ENCODE results near the gene HSD3B1. TPM values are rescaled to one million over a fixed set of nuclear protein-coding genes. Genes with fewer than 3 reads are reported as not detected.

The HSD3B1 gene
- total and polyA plus RNA-seq, 9 of the 15 experiments (the other 6 are each of a cell fraction or from before 2014, with no cell fraction given), result not detected

DNA sequence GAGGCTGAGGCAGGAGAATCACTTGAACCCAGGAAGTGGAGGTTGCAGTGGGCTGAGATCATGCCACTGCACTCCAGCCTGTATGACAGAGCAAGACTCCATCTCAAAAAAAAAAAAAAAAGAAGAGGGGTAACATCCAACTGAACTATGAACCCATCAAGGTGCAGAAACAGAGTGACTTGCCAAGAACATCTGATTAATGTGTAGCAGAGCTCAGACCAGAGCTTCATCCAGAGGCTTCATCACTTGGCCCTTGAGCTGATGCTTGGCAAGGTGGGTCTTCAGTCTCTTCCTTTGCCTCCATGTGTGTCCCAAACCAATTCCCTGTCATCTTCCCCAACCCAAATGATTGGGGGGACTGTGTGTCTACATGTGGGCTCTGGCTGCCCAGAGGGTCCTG, 32.6 kb downstream of the HSD3B1 start:
- Histone ChIP-seq H3K4me3 (no peak overlapping the region), H3K27ac (ENCODE audit: extremely low read depth, low read depth, low read length) (no peak overlapping the region), H2AFZ (ENCODE audit: low read depth, low read length) (no peak overlapping the region), H3K36me3 (ENCODE audit: control insufficient read depth, insufficient read depth, low read length) (no peaks in the 10 kb centered on the region), H3K9me3 (replicated peaks; ENCODE audit: control insufficient read depth, insufficient read depth, low read depth, low read length) (no peaks in the 10 kb centered on the region), H3K9ac (ENCODE audit: insufficient read depth in 1 of 2, low read depth in 2 of 2, low read length in 2 of 2) (no peak overlapping the region), H3K79me2 (ENCODE audit: control insufficient read depth, insufficient read depth, low read length) (no peaks in the 10 kb centered on the region), H3K27me3 (ENCODE audit: control insufficient read depth in 2 of 2, insufficient read depth in 2 of 2, low read length in 2 of 2) (0 out of 5 replicates have a peak, but pooled peaks cover 0 to under 1% of the 10 kb centered on the region in 2 experiments), H4K20me1 (replicated peaks; ENCODE audit: control insufficient read depth, insufficient read depth, low read length) (no peaks in the 10 kb centered on the region), H3K4me2 (ENCODE audit: insufficient read depth, low read length) (no peak overlapping the region), H3K9me1 (ENCODE audit: control insufficient read depth, insufficient read depth, low read length) (no peaks in the 10 kb centered on the region), H3K4me1 (replicated peaks in 1 of 2; ENCODE audit: control insufficient read depth in 2 of 2, insufficient read depth in 2 of 2, low read length in 2 of 2) (no peaks in the 10 kb centered on the region)
- ChIA-PET CTCF (ENCODE audit: low intra/inter-chr PET ratio) (no interaction called here), POLR2A (no interaction called here)
- intact Hi-C loops (cut with micrococcal nuclease) (loop anchor here (5.0 kb wide), 1 partner anchor 62 kb away; no protein-coding TSS in a partner anchor), in situ Hi-C loops (cut with MboI) (no loop called here)
- FAIRE-seq (no peak), ATAC-seq (no peak), DNase-seq (ENCODE audit: extremely low read depth in 1 of 4, low spot score in 3 of 4) (no peak)
- TF ChIP-seq ZBTB7A (IDR thresholded peaks at IDR 0.05; ENCODE audit: borderline replicate concordance, control insufficient read depth, low read depth, low read length), result no peak
- TF ChIP-seq HCFC1 (IDR thresholded peaks at IDR 0.05; ENCODE audit: low read depth, low read length), result no peak
- TF ChIP-seq MEF2D (tag; conservative IDR thresholded peaks at IDR 0.05; ENCODE audit: low read depth), result no peak
- BruUV-seq (replicated peaks), result no TSS peak

GRCh38 chr1:119541389-119541788, 34.4 kb downstream of the HSD3B1 start:
- FAIRE-seq, result no peak
- ChIA-PET CTCF (ENCODE audit: low intra/inter-chr PET ratio) (no interaction called here), POLR2A (no interaction called here)
- H3K9me3 ChIP-seq (replicated peaks; ENCODE audit: control insufficient read depth, insufficient read depth, low read depth, low read length), result no peaks in the 10 kb centered on the region
- no peak for ATAC-seq
- no peaks in the 10 kb centered on the region for H3K9me1 ChIP-seq (ENCODE audit: control insufficient read depth, insufficient read depth, low read length)
- in situ Hi-C loops (cut with MboI), result no loop called here
- H3K4me1 ChIP-seq (replicated peaks in 1 of 2; ENCODE audit: control insufficient read depth in 2 of 2, insufficient read depth in 2 of 2, low read length in 2 of 2), result no peaks in the 10 kb centered on the region
- no peaks in the 10 kb centered on the region for H3K79me2 ChIP-seq (ENCODE audit: control insufficient read depth, insufficient read depth, low read length)
- no peak overlapping the region for H2AFZ ChIP-seq (ENCODE audit: low read depth, low read length)
- intact Hi-C loops (cut with micrococcal nuclease), result loop anchor here (5.0 kb wide), 1 partner anchor 64 kb away; no protein-coding TSS in a partner anchor
- WGBS (ENCODE audit: insufficient coverage, low coverage, missing lambda C conversion rate), result 0% methylated on average over 3 of the region's 3 CpGs
- H4K20me1 ChIP-seq (replicated peaks; ENCODE audit: control insufficient read depth, insufficient read depth, low read length), result no peaks in the 10 kb centered on the region
- BruUV-seq (replicated peaks), result no TSS peak
- H3K4me2 ChIP-seq (ENCODE audit: insufficient read depth, low read length), result no peak overlapping the region
- H3K27me3 ChIP-seq (ENCODE audit: control insufficient read depth in 2 of 2, insufficient read depth in 2 of 2, low read length in 2 of 2), result no peaks in the 10 kb centered on the region
- no peak overlapping the region for H3K9ac ChIP-seq (ENCODE audit: insufficient read depth in 1 of 2, low read depth in 2 of 2, low read length in 2 of 2)
- H3K27ac ChIP-seq (ENCODE audit: extremely low read depth, low read depth, low read length), result no peak overlapping the region
- no peak overlapping the region for H3K4me3 ChIP-seq
- no peak for DNase-seq (ENCODE audit: extremely low read depth in 1 of 4, low spot score in 3 of 4)
- no peaks in the 10 kb centered on the region for H3K36me3 ChIP-seq (ENCODE audit: control insufficient read depth, insufficient read depth, low read length)
- TF ChIP-seq ZBTB12 (CRISPR knock-in tag; IDR thresholded peaks at IDR 0.05), result no peak
- no peak for TF ChIP-seq ZFP91 (CRISPR knock-in tag; IDR thresholded peaks at IDR 0.05)
- TF ChIP-seq CBX8 (IDR thresholded peaks at IDR 0.05; ENCODE audit: borderline replicate concordance, extremely low read depth, low read depth, low read length, poor library complexity, severe bottlenecking), result no peak
- TF ChIP-seq DMBX1 (CRISPR knock-in tag; IDR thresholded peaks at IDR 0.05; ENCODE audit: borderline replicate concordance), result no peak
- no peak for TF ChIP-seq HDAC1 (IDR thresholded peaks at IDR 0.05)
- no peak for TF ChIP-seq ZNF75A (CRISPR knock-in tag; IDR thresholded peaks at IDR 0.05)
- no peak for TF ChIP-seq SNIP1 (IDR thresholded peaks at IDR 0.05; ENCODE audit: low read depth)
- TF ChIP-seq CREBBP (IDR thresholded peaks at IDR 0.05; ENCODE audit: low read depth, low read length), result no peak
- TF ChIP-seq THRAP3 (IDR thresholded peaks at IDR 0.05; ENCODE audit: borderline replicate concordance), result no peak
- TF ChIP-seq, protein P1, sequence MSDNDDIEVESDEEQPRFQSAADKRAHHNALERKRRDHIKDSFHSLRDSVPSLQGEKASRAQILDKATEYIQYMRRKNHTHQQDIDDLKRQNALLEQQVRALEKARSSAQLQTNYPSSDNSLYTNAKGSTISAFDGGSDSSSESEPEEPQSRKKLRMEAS (CRISPR knock-in tag; IDR thresholded peaks at IDR 0.05), result no peak
- no peak for TF ChIP-seq RHOXF2B (CRISPR knock-in tag; conservative IDR thresholded peaks at IDR 0.05)
